H1 (cell line): ENCODE results near the gene ADGRV1. TPM values are rescaled to one million over a fixed set of nuclear protein-coding genes. Genes with fewer than 3 reads are reported as not detected.

Experiments used
- ASH2L ChIP-seq: fragments of 200-600, 300-600 bp; sonication (generic); IDR thresholded peaks from one replicate; pipeline ENCODE4 v1.7.1; 2017; ENCODE audit warnings: low read length
- CBX8 ChIP-seq: fragments of 300-800, 300-1000 bp; sonication (generic); IDR thresholded peaks from 2 replicates; pipeline ENCODE4 v1.7.1; 2016; ENCODE audit warnings: low read depth, low read length, borderline replicate concordance
- CREB1 ChIP-seq: IDR thresholded peaks from 2 replicates; pipeline ENCODE4 v1.6.1; 2012; ENCODE audit warnings: inconsistent platforms
- EP300 ChIP-seq, 2 experiments: IDR thresholded peaks; 1 replicate in 1 of 2; 2 replicates in 1 of 2; pipeline ENCODE4 v1.6.1; 2011 to 2012; ENCODE audit warnings: low read depth in 2 of 2, low read length in 2 of 2, mild to moderate bottlenecking in 2 of 2, borderline replicate concordance in 1 of 2, inconsistent platforms in 1 of 2, moderate library complexity in 1 of 2
- KDM1A ChIP-seq: fragments of 200-600, 300-600 bp; sonication (generic); IDR thresholded peaks from 2 replicates; pipeline ENCODE4 v1.7.1; 2016; ENCODE audit warnings: mild to moderate bottlenecking, low read length, borderline replicate concordance
- POLR2A ChIP-seq, 2 experiments: IDR thresholded peaks; 1 replicate in 1 of 2; 2 replicates in 1 of 2; pipeline ENCODE4 v1.6.1; 2011; ENCODE audit warnings: low read depth in 2 of 2, low read length in 2 of 2, mild to moderate bottlenecking in 2 of 2; ENCODE audit errors: control extremely low read depth in 1 of 2
- RBBP5 ChIP-seq: IDR thresholded peaks from 2 replicates; pipeline ENCODE4 v1.7.1; 2012; ENCODE audit warnings: low read depth, mild to moderate bottlenecking, inconsistent platforms, low read length, moderate library complexity, borderline replicate concordance
- RXRA ChIP-seq: IDR thresholded peaks from 2 replicates; pipeline ENCODE4 v1.6.1; 2011; ENCODE audit warnings: low read depth, mild to moderate bottlenecking, low read length, moderate library complexity; ENCODE audit not compliant: insufficient read depth
- SAP30 ChIP-seq: fragments of 300-600 bp; sonication (generic); IDR thresholded peaks from 2 replicates; pipeline ENCODE4 v1.7.1; 2012; ENCODE audit warnings: low read length, moderate library complexity, mild to moderate bottlenecking, inconsistent platforms; ENCODE audit not compliant: insufficient read depth, insufficient replicate concordance
- SIN3A ChIP-seq, 2 experiments: IDR thresholded peaks in 1 of 2; conservative IDR thresholded peaks in 1 of 2; 2 replicates each; pipeline ENCODE4 v1.6.1; 2011 to 2012; ENCODE audit warnings: low read length in 2 of 2, improper control_type of control experiment in 1 of 2, low read depth in 1 of 2, mild to moderate bottlenecking in 1 of 2
- SIX5 ChIP-seq: IDR thresholded peaks from 2 replicates; pipeline ENCODE4 v1.6.1; 2011; ENCODE audit warnings: mild to moderate bottlenecking, low read depth, low read length
- SP4 ChIP-seq: IDR thresholded peaks from 2 replicates; pipeline ENCODE4 v1.6.1; 2012; ENCODE audit warnings: low read length, inconsistent platforms
- SRF ChIP-seq: IDR thresholded peaks from 2 replicates; pipeline ENCODE4 v1.6.1; 2011; ENCODE audit warnings: mild to moderate bottlenecking, low read depth, low read length, moderate library complexity
- TAF7 ChIP-seq: optimal IDR thresholded peaks from 2 replicates; pipeline ENCODE3; 2011; ENCODE audit warnings: low read depth, mild to moderate bottlenecking, inconsistent platforms, low read length, moderate library complexity, borderline replicate concordance
- TCF12 ChIP-seq: IDR thresholded peaks from 2 replicates; pipeline ENCODE4 v1.6.1; 2011; ENCODE audit warnings: low read depth, mild to moderate bottlenecking, low read length
- polyA plus RNA-seq, 7 experiments: library from polyadenylated mRNA; depleted of rRNA in 3 of 7; stranded (reverse) in 5 of 7; unstranded in 2 of 7; fragments of >200 nt in 5 of 7; fragments of 200-250 nt in 2 of 7; gene quantifications; 1 replicate in 5 of 7; 2 replicates in 1 of 7; 4 replicates in 1 of 7; pipeline versions ENCODE4 v1.2.1 to v1.2.3, GENCODE V29; 2011 to 2013; ENCODE audit warnings: missing spikeins in 2 of 7, mixed read lengths in 2 of 7
- total RNA-seq: library from RNA; stranded (reverse); fragmentation: NEBNext Ultra II Directional; extraction: Animal tissue kit (Norgen Biotek cat#: 25700); gene quantifications from 2 replicates; pipeline ENCODE4 v1.2.1, GENCODE V29; 2021

ADGRV1 gene
- total and polyA plus RNA-seq, 2 of the 8 experiments (the other 6 are each of a cell fraction or from before 2014, with no cell fraction given), result 53.1 to 62.2 TPM

DNA sequence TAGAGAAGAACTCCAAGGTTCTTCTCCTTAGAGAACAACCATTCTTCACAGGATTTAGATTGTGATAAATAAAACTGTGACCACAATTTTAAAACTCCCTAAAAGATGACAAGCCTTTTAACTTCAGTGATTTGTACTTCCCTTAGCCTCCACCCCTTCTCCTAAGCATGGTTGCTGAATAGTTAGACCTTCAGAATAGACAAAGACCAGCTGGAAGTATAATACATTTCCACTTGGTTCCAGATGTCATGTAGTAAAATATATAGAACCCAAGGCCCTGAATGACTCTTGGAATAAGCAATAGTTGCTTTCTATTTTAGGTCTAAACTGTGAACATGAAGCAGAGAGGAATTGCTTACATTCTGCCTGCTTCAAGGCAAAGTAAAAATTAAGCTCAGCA is 615.8 kb downstream of the ADGRV1 start (continued):
- TF ChIP-seq SIX5 (no peak), SIN3A (conservative IDR thresholded peaks at IDR 0.05 in 1 of 2, IDR thresholded peaks at IDR 0.05 in 1 of 2; ENCODE audit: low read depth in 1 of 2, low read length in 2 of 2) (no peak), POLR2A (IDR thresholded peaks at IDR 0.05; ENCODE audit: control extremely low read depth in 1 of 2, low read depth in 2 of 2, low read length in 2 of 2) (no peak), ASH2L (no peak), SP4 (no peak), RBBP5 (no peak), RXRA (no peak), CREB1 (no peak), SRF (no peak), EP300 (IDR thresholded peaks at IDR 0.05; ENCODE audit: borderline replicate concordance in 1 of 2, low read depth in 2 of 2, low read length in 2 of 2) (no peak), KDM1A (no peak), SAP30 (no peak), TCF12 (no peak), TAF7 (no peak), CBX8 (no peak)
